ENCODE measurements around the gene PTPRR. TPM values are rescaled to one million over a fixed set of nuclear protein-coding genes. Genes with fewer than 3 reads are reported as not detected.

Gene PTPRR
- total and polyA plus RNA-seq, 4 donors: 0.02 to 0.08 TPM; not detected in 2

DNA sequence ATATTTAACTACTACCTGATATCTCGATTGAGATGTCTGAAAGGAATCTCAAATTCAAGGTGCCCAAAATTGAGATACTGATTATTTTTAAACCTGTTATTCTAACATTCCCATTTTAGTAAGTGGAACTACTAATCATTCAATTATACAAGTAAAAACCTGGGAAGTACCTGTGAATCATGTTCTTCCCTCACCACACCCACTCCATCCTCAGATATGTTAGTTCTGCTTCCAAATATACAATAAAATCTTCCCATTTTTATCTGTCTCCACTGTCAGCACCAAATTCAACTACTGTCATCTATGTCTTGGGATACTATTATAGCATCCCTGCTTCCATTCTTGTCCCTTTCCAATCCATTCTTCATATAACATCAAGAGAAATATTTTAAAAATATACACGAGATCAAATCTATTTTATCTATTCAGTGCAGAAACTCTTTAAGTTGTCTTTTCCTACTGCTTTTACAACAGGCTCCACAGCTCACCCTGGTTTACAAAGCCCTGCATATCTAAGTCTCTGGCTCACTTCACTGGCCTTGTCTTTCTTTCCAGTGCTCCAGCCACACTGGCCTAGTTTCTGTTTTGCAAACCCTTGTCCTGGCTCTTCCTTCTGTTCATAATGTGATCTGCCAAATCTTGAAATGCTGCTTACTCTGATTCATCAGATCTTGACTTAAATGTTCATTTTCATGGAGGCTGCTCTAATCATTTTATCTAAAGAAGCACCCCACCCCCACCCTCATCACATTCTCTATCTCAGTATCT lies 122.3 kb downstream of the PTPRR start:
- 81% methylated on average over 2 of the region's 2 CpGs for WGBS
- Histone ChIP-seq H3K4me1 (ENCODE audit: control insufficient read depth in 4 of 4, insufficient read depth in 4 of 4, low read length in 3 of 4) (no peaks in the 10 kb centered on the region), H3K27ac (ENCODE audit: low read depth in 1 of 2, low read length in 2 of 2) (no peak overlapping the region), H3K36me3 (ENCODE audit: control insufficient read depth in 4 of 4, insufficient read depth in 3 of 4, low read depth in 1 of 4, low read length in 3 of 4) (no peaks in the 10 kb centered on the region), H3K9ac (ENCODE audit: low read depth in 1 of 2, low read length in 2 of 2) (no peak overlapping the region), H3K9me3 (ENCODE audit: control insufficient read depth in 4 of 4, low read length in 3 of 4) (no peaks in the 10 kb centered on the region), H3K4me3 (ENCODE audit: low read depth in 1 of 3, low read length in 3 of 3) (no peak overlapping the region), H3K27me3 (ENCODE audit: control insufficient read depth in 4 of 4, insufficient read depth in 4 of 4, low read length in 3 of 4) (peaks cover 0 to 4% (median 0%) of the 10 kb centered on the region in 4 donors)
- DNase-seq (ENCODE audit: low spot score): no peak
- TF ChIP-seq EGR1 (IDR thresholded peaks at IDR 0.05; ENCODE audit: low read depth in 2 of 2) (no peak), NR2F2 (IDR thresholded peaks at IDR 0.05) (no peak), RAD21 (IDR thresholded peaks at IDR 0.05) (no peak), HNF4G (IDR thresholded peaks at IDR 0.05) (no peak)
- TF ChIP-seq, protein P1, sequence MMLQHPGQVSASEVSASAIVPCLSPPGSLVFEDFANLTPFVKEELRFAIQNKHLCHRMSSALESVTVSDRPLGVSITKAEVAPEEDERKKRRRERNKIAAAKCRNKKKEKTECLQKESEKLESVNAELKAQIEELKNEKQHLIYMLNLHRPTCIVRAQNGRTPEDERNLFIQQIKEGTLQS (IDR thresholded peaks at IDR 0.05): no peak

DNA sequence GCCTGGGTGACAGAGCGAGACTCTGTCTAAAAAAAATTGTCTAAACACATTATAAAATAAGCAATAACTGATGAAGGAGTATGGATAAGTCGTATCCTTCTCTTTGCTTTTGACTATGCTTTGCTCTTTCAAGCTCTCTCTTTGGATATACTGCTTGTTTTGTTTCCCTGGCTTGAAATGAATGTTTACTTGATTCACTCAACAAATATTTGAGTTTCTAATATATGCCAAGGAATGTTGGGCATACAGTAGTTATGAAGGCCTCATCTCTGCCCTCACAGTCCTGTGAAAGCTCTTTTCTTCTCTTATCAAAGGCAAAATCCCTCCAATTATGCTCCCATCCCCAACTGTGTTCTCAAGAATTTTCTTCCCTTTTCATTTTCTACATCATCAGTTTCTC lies 123.5 kb downstream of the PTPRR start:
- 87% methylated on average over 2 of the region's 2 CpGs for WGBS
- H3K27ac ChIP-seq (ENCODE audit: low read depth in 1 of 2, low read length in 2 of 2): no peak overlapping the region
- no peaks in the 10 kb centered on the region for H3K36me3 ChIP-seq (ENCODE audit: control insufficient read depth in 4 of 4, insufficient read depth in 3 of 4, low read depth in 1 of 4, low read length in 3 of 4)
- TF ChIP-seq MAX (IDR thresholded peaks at IDR 0.05) (no peak), REST (IDR thresholded peaks at IDR 0.05) (no peak), GABPA (IDR thresholded peaks at IDR 0.05 in 1 of 2, conservative IDR thresholded peaks at IDR 0.05 in 1 of 2) (no peak), RAD21 (IDR thresholded peaks at IDR 0.05) (no peak), HNF4G (IDR thresholded peaks at IDR 0.05) (no peak), FOXA2 (IDR thresholded peaks at IDR 0.05) (no peak), RXRA (IDR thresholded peaks at IDR 0.05) (no peak), YY1 (IDR thresholded peaks at IDR 0.05) (no peak), TAF1 (conservative IDR thresholded peaks at IDR 0.05) (no peak), SP1 (IDR thresholded peaks at IDR 0.05) (no peak), FOXA1 (IDR thresholded peaks at IDR 0.05) (no peak), EGR1 (IDR thresholded peaks at IDR 0.05; ENCODE audit: low read depth in 2 of 2) (no peak), JUND (IDR thresholded peaks at IDR 0.05) (no peak), CTCF (IDR thresholded peaks at IDR 0.05; ENCODE audit: low read depth, low read length, missing input control) (no peak), HNF4A (conservative IDR thresholded peaks at IDR 0.05) (no peak)
- TF ChIP-seq, protein P1 (IDR thresholded peaks at IDR 0.05): no peak
- TF ChIP-seq, protein P2, sequence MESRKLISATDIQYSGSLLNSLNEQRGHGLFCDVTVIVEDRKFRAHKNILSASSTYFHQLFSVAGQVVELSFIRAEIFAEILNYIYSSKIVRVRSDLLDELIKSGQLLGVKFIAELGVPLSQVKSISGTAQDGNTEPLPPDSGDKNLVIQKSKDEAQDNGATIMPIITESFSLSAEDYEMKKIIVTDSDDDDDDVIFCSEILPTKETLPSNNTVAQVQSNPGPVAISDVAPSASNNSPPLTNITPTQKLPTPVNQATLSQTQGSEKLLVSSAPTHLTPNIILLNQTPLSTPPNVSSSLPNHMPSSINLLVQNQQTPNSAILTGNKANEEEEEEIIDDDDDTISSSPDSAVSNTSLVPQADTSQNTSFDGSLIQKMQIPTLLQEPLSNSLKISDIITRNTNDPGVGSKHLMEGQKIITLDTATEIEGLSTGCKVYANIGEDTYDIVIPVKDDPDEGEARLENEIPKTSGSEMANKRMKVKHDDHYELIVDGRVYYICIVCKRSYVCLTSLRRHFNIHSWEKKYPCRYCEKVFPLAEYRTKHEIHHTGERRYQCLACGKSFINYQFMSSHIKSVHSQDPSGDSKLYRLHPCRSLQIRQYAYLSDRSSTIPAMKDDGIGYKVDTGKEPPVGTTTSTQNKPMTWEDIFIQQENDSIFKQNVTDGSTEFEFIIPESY (IDR thresholded peaks at IDR 0.05): no peak
- peaks cover 0 to 6% (median 0%) of the 10 kb centered on the region in 4 donors for H3K27me3 ChIP-seq (ENCODE audit: control insufficient read depth in 4 of 4, insufficient read depth in 4 of 4, low read length in 3 of 4)
- no peak overlapping the region for H3K4me3 ChIP-seq (ENCODE audit: low read depth in 1 of 3, low read length in 3 of 3)
- no peak for DNase-seq (ENCODE audit: low spot score)
- no peak overlapping the region for H3K9ac ChIP-seq (ENCODE audit: low read depth in 1 of 2, low read length in 2 of 2)
- H3K4me1 ChIP-seq (ENCODE audit: control insufficient read depth in 4 of 4, insufficient read depth in 4 of 4, low read length in 3 of 4): no peaks in the 10 kb centered on the region
- no peaks in the 10 kb centered on the region for H3K9me3 ChIP-seq (ENCODE audit: control insufficient read depth in 4 of 4, low read length in 3 of 4)

All from liver (tissue), 9 donors.